Naive thymus-derived CD4-positive, alpha-beta T cell (primary cell): ENCODE results near the gene TCF3. TPM values are rescaled to one million over a fixed set of nuclear protein-coding genes. Genes with fewer than 3 reads are reported as not detected.
A peak's percentile ranks its signal among the peaks of the same experiment; 100 is the strongest.

Experiments
- ATAC-seq: fragments of 150-1000 bp; cut with Tn5 transposase; 2 replicates; pipeline ENCODE4 v1.10.0; 2021; ENCODE audit warnings: mild to moderate bottlenecking, moderate library complexity
- CTCF ChIA-PET: fragments of 350-600 bp; sonication (Branson Sonifier 250); formaldehyde crosslinking; loops from one replicate; lab custom pipeline; 2021; ENCODE audit warnings: antibody characterized with exemption; lab: Charles Lee
- POLR2A ChIA-PET: fragments of 350-600 bp; sonication (Branson Sonifier 250); formaldehyde crosslinking; loops from one replicate; lab custom pipeline; 2021; ENCODE audit warnings: antibody characterized with exemption, inconsistent platforms; lab: Charles Lee
- DNase-seq, 9 donors: peaks; one replicate each; pipeline versions ENCODE4 v3.0.0 to v3.0.0-alpha.2; 2020 to 2022; ENCODE audit warnings: mixed read lengths in 1 of 9
- H3K27ac ChIP-seq: one replicate; pipeline ENCODE4 v1.7.0; 2013; ENCODE audit warnings: mild to moderate bottlenecking, low read depth, low read length, moderate library complexity
- H3K27me3 ChIP-seq, 2 donors: one replicate each; pipeline ENCODE4 v1.7.0; 2013; ENCODE audit warnings: low read length in 2 of 2, mild to moderate bottlenecking in 2 of 2, moderate library complexity in 2 of 2; ENCODE audit not compliant: control insufficient read depth in 2 of 2, insufficient read depth in 2 of 2
- H3K36me3 ChIP-seq, 3 experiments: 1 replicate in 2 of 3; 2 replicates in 1 of 3; pipeline ENCODE4 v1.7.0; 2013; ENCODE audit warnings: low read length in 3 of 3, mild to moderate bottlenecking in 3 of 3, moderate library complexity in 1 of 3; ENCODE audit not compliant: insufficient read depth in 3 of 3, control insufficient read depth in 2 of 3
- H3K4me1 ChIP-seq, 2 donors: one replicate each; pipeline ENCODE4 v1.7.0; 2013; ENCODE audit warnings: low read length in 2 of 2, mild to moderate bottlenecking in 2 of 2, moderate library complexity in 1 of 2; ENCODE audit not compliant: control insufficient read depth in 2 of 2, insufficient read depth in 2 of 2
- H3K4me3 ChIP-seq: 2 replicates; pipeline ENCODE4 v1.7.0; 2013; ENCODE audit warnings: mild to moderate bottlenecking, low read length
- H3K9me3 ChIP-seq, 3 experiments: 1 replicate in 2 of 3; 2 replicates in 1 of 3; pipeline ENCODE4 v1.7.0; 2013; ENCODE audit warnings: low read length in 3 of 3; ENCODE audit not compliant: control insufficient read depth in 2 of 3
- H3K27ac Mint-ChIP-seq, 9 donors: one replicate each; pipeline ENCODE4 v1.8.0; 2020 to 2022; ENCODE audit warnings: mixed read lengths in 9 of 9, mild to moderate bottlenecking in 8 of 9, moderate library complexity in 5 of 9, inconsistent platforms in 2 of 9
- H3K27me3 Mint-ChIP-seq, 5 donors: one replicate each; pipeline ENCODE4 v1.8.0; 2021 to 2022; ENCODE audit warnings: mixed read lengths in 5 of 5, mild to moderate bottlenecking in 1 of 5
- H3K36me3 Mint-ChIP-seq, 5 donors: one replicate each; pipeline ENCODE4 v1.8.0; 2020 to 2022; ENCODE audit warnings: mixed read lengths in 5 of 5, mild to moderate bottlenecking in 3 of 5, inconsistent platforms in 1 of 5
- H3K4me1 Mint-ChIP-seq, 7 donors: one replicate each; pipeline ENCODE4 v1.8.0; 2020 to 2022; ENCODE audit warnings: mixed read lengths in 7 of 7, mild to moderate bottlenecking in 3 of 7, inconsistent platforms in 1 of 7
- H3K4me3 Mint-ChIP-seq, 10 donors: one replicate each; pipeline ENCODE4 v1.8.0; 2020 to 2022; ENCODE audit warnings: mild to moderate bottlenecking in 10 of 10, mixed read lengths in 10 of 10, moderate library complexity in 6 of 10, inconsistent platforms in 2 of 10
- H3K9me3 Mint-ChIP-seq, 11 donors: one replicate each; pipeline ENCODE4 v1.8.0; 2020 to 2022; ENCODE audit warnings: mixed read lengths in 11 of 11, mild to moderate bottlenecking in 4 of 11, inconsistent platforms in 1 of 11, moderate library complexity in 1 of 11
- intact Hi-C, 2 donors: fragments of 100-400 bp; cut with micrococcal nuclease; formaldehyde crosslinking; loops; one replicate each; pipeline ENCODE4 v1.15.1; 2023
- polyA plus RNA-seq, 2 donors: library from polyadenylated mRNA; unstranded; fragments of 300-500 nt; fragmentation: Illumina TruSeq; gene quantifications; one replicate each; pipeline ENCODE4 v1.2.3, GENCODE V29; 2021
- total RNA-seq, 6 experiments: library from RNA in 5 of 6; stranded (reverse) in 5 of 6; gene quantifications; 1 replicate in 5 of 6; 2 replicates in 1 of 6; pipeline ENCODE4 v1.2.3 and lab custom pipeline; 2021 to 2026

TCF3 gene
- total and polyA plus RNA-seq, 7 experiments from 2014 or later = 5.8 to 83.6 (median 72.1) TPM

GRCh38 chr19:1582201-1582600, 70.2 kb downstream of the TCF3 start:
- DNase-seq = no peak
- Histone ChIP-seq H3K4me3 (no peak overlapping the region), H3K4me1 (no peaks in the 10 kb centered on the region), H3K27me3 (no peaks in the 10 kb centered on the region), H3K36me3 (peaks cover 0 to 72% (median 4%) of the 10 kb centered on the region in 3 experiments), H3K27ac (no peak overlapping the region), H3K9me3 (no peaks in the 10 kb centered on the region)
- POLR2A ChIA-PET = interaction anchor here (2.1 kb wide), 1 partner anchor 11 kb away, joined by 6 read pairs; the partner anchor contains the start of gene MBD3
- CTCF ChIA-PET = interaction anchor here (0.7 kb wide), 1 partner anchor 147 kb away, joined by 3 read pairs; no protein-coding TSS in a partner anchor
- peaks cover 0 to 19% (median 0%) of the 10 kb centered on the region in 5 donors for H3K36me3 Mint-ChIP-seq
- peaks cover 0 to 9% (median 4%) of the 10 kb centered on the region in 7 donors for H3K4me1 Mint-ChIP-seq
- ATAC-seq = no peak
- H3K27me3 Mint-ChIP-seq = no peaks in the 10 kb centered on the region
- intact Hi-C loops = no loop called here
- H3K4me3 Mint-ChIP-seq = no peak overlapping the region
- H3K9me3 Mint-ChIP-seq = no peaks in the 10 kb centered on the region
- H3K27ac Mint-ChIP-seq = peak overlapping the region in 1 of 9 donors; percentile 70

- no peaks in the 10 kb centered on the region for H3K27me3 Mint-ChIP-seq
- H3K9me3 Mint-ChIP-seq = no peaks in the 10 kb centered on the region
- CTCF ChIA-PET = no interaction called here
- Histone ChIP-seq H3K9me3 (no peaks in the 10 kb centered on the region), H3K4me3 (no peak overlapping the region), H3K27ac (no peak overlapping the region), H3K36me3 (peaks cover 0 to 80% (median 4%) of the 10 kb centered on the region in 3 experiments), H3K27me3 (no peaks in the 10 kb centered on the region), H3K4me1 (no peaks in the 10 kb centered on the region)
- peaks cover 0 to 17% (median under 1%) of the 10 kb centered on the region in 5 donors for H3K36me3 Mint-ChIP-seq
- no peak overlapping the region for H3K27ac Mint-ChIP-seq
- peaks cover 0 to 5% (median 2%) of the 10 kb centered on the region in 7 donors for H3K4me1 Mint-ChIP-seq
- ATAC-seq (no peak), DNase-seq (no peak)
- POLR2A ChIA-PET = interaction anchor here (0.5 to 2.1 kb wide), 2 partner anchors 12 to 20 kb away, joined by 3 to 6 read pairs; partner anchors contain the start of gene MBD3
- intact Hi-C loops = no loop called here
- H3K4me3 Mint-ChIP-seq = no peak overlapping the region
Measured at GRCh38 chr19:1580957-1581356, 71.5 kb downstream of the TCF3 start.

- no peak overlapping the region for H3K27ac Mint-ChIP-seq
- intact Hi-C loops = no loop called here
- H3K4me1 ChIP-seq = no peaks in the 10 kb centered on the region
- H3K27me3 ChIP-seq = no peaks in the 10 kb centered on the region
- H3K27me3 Mint-ChIP-seq = no peaks in the 10 kb centered on the region
- peaks cover 0 to 83% (median 4%) of the 10 kb centered on the region in 3 experiments for H3K36me3 ChIP-seq
- POLR2A ChIA-PET = interaction anchor here (2.1 kb wide), 1 partner anchor 12 kb away, joined by 6 read pairs; the partner anchor contains the start of gene MBD3
- ATAC-seq = no peak
- no peaks in the 10 kb centered on the region for H3K9me3 ChIP-seq
- CTCF ChIA-PET = no interaction called here
- H3K4me3 ChIP-seq = no peak overlapping the region
- peaks cover 0 to 15% (median 4%) of the 10 kb centered on the region in 5 donors for H3K36me3 Mint-ChIP-seq
- H3K4me1 Mint-ChIP-seq = peaks cover 0 to 4% (median 0%) of the 10 kb centered on the region in 7 donors
- no peak for DNase-seq
- H3K27ac ChIP-seq = no peak overlapping the region
- no peaks in the 10 kb centered on the region for H3K9me3 Mint-ChIP-seq
- H3K4me3 Mint-ChIP-seq = no peak overlapping the region
Measured at GRCh38 chr19:1580382-1580781, 72.0 kb downstream of the TCF3 start.

GRCh38 chr19:1579222-1579621, 73.2 kb downstream of the TCF3 start:
- Histone ChIP-seq H3K9me3 (no peaks in the 10 kb centered on the region), H3K27ac (no peak overlapping the region), H3K4me3 (no peak overlapping the region), H3K36me3 (peaks cover 0 to 77% (median 4%) of the 10 kb centered on the region in 3 experiments), H3K4me1 (no peaks in the 10 kb centered on the region), H3K27me3 (no peaks in the 10 kb centered on the region)
- Mint-ChIP-seq H3K4me3 (no peak overlapping the region), H3K27me3 (no peaks in the 10 kb centered on the region), H3K9me3 (no peaks in the 10 kb centered on the region), H3K27ac (no peak overlapping the region), H3K36me3 (peaks cover 0 to 15% (median 4%) of the 10 kb centered on the region in 5 donors), H3K4me1 (peaks cover 0 to 4% (median 0%) of the 10 kb centered on the region in 7 donors)
- no peak for DNase-seq
- ChIA-PET CTCF (no interaction called here), POLR2A (no interaction called here)
- intact Hi-C loops = no loop called here
- ATAC-seq = no peak

GRCh38 chr19:1577929-1578618, 74.3 kb downstream of the TCF3 start:
- no peak for DNase-seq
- Histone ChIP-seq H3K27ac (no peak overlapping the region), H3K9me3 (no peaks in the 10 kb centered on the region), H3K27me3 (no peaks in the 10 kb centered on the region), H3K36me3 (peaks cover 0 to 67% (median 4%) of the 10 kb centered on the region in 3 experiments), H3K4me1 (no peaks in the 10 kb centered on the region), H3K4me3 (no peak overlapping the region)
- Mint-ChIP-seq H3K4me3 (no peak overlapping the region), H3K9me3 (no peaks in the 10 kb centered on the region), H3K4me1 (peaks cover 0 to 5% (median 0%) of the 10 kb centered on the region in 7 donors), H3K27me3 (no peaks in the 10 kb centered on the region), H3K27ac (no peak overlapping the region), H3K36me3 (peaks cover 0 to 15% (median 4%) of the 10 kb centered on the region in 5 donors)
- intact Hi-C loops = no loop called here
- ChIA-PET CTCF (no interaction called here), POLR2A (no interaction called here)
- ATAC-seq = no peak

GRCh38 chr19:1577090-1577928, 75.1 kb downstream of the TCF3 start:
- Histone ChIP-seq H3K4me1 (no peaks in the 10 kb centered on the region), H3K27ac (no peak overlapping the region), H3K27me3 (no peaks in the 10 kb centered on the region), H3K36me3 (peaks cover 0 to 60% (median 4%) of the 10 kb centered on the region in 3 experiments), H3K4me3 (no peak overlapping the region), H3K9me3 (no peaks in the 10 kb centered on the region)
- POLR2A ChIA-PET = interaction anchor here (1.5 kb wide), 1 partner anchor 13 kb away, joined by 3 read pairs; no protein-coding TSS in a partner anchor
- Mint-ChIP-seq H3K4me3 (no peak overlapping the region), H3K9me3 (no peaks in the 10 kb centered on the region), H3K27ac (no peak overlapping the region), H3K4me1 (peaks cover 0 to 5% (median 0%) of the 10 kb centered on the region in 7 donors), H3K27me3 (no peaks in the 10 kb centered on the region), H3K36me3 (peaks cover 0 to 15% (median 4%) of the 10 kb centered on the region in 5 donors)
- ATAC-seq (no peak), DNase-seq (no peak)
- CTCF ChIA-PET = interaction anchor here (0.6 kb wide), 1 partner anchor 260 kb away, joined by 3 read pairs; no protein-coding TSS in a partner anchor
- intact Hi-C loops = no loop called here
